Measurements from ENCODE around the gene CENPB. TPM values are rescaled to one million over a fixed set of nuclear protein-coding genes. Genes with fewer than 3 reads are reported as not detected.

Gene CENPB
- total RNA-seq, 4 donors from 2014 or later: 72.8 to 109 (median 100) TPM

DNA sequence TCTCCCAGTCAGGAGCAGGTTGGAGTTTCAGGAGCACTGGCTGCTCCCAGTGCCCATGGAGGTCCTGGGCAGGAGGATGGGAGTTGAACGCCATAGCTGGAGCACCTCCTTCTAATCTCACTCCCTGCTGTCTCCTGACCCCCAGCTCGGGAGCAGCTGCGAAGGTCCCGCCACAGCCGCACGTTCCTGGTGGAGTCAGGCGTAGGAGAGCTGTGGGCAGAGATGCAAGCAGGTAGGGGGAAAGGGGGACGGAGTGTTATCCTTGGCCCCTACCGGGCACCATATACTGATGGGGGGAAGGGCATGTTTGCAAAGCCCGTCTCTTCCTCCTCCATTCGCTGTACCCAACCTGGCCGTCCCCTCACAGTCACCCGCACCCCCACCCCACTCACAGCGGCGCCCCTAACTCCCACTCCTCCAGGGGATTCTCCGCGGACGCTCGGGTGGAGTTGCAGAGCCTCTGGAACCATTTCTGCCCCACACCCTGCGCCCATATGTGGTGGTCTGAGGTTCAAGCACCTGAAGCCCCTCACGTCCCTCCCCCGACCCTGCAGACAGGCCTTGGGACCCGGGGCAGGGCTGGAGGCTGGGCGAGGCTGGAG lies 37.4 kb downstream of the CENPB start:
- no peak for DNase-seq (ENCODE audit: low spot score in 2 of 2)
- TF ChIP-seq, protein P1, sequence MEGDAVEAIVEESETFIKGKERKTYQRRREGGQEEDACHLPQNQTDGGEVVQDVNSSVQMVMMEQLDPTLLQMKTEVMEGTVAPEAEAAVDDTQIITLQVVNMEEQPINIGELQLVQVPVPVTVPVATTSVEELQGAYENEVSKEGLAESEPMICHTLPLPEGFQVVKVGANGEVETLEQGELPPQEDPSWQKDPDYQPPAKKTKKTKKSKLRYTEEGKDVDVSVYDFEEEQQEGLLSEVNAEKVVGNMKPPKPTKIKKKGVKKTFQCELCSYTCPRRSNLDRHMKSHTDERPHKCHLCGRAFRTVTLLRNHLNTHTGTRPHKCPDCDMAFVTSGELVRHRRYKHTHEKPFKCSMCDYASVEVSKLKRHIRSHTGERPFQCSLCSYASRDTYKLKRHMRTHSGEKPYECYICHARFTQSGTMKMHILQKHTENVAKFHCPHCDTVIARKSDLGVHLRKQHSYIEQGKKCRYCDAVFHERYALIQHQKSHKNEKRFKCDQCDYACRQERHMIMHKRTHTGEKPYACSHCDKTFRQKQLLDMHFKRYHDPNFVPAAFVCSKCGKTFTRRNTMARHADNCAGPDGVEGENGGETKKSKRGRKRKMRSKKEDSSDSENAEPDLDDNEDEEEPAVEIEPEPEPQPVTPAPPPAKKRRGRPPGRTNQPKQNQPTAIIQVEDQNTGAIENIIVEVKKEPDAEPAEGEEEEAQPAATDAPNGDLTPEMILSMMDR (IDR thresholded peaks at IDR 0.05): no peak
- no peak for TF ChIP-seq EP300 (IDR thresholded peaks at IDR 0.05)
- peak overlapping the region in 1 of 4 donors; percentile 27 for H3K4me3 ChIP-seq
- no peak overlapping the region for H3K27ac ChIP-seq
- H3K4me1 ChIP-seq: peaks cover 0 to 51% (median 5%) of the 10 kb centered on the region in 4 donors
- H3K9me3 ChIP-seq: no peaks in the 10 kb centered on the region
- H3K27me3 ChIP-seq: peaks cover 0 to 19% of the 10 kb centered on the region in 2 donors
- H3K36me3 ChIP-seq: peaks cover 0 to 58% (median 0%) of the 10 kb centered on the region in 3 donors
- 66 to 81% methylated on average over 21 to 23 of the region's 24 CpGs for WGBS, 2 donors

DNA sequence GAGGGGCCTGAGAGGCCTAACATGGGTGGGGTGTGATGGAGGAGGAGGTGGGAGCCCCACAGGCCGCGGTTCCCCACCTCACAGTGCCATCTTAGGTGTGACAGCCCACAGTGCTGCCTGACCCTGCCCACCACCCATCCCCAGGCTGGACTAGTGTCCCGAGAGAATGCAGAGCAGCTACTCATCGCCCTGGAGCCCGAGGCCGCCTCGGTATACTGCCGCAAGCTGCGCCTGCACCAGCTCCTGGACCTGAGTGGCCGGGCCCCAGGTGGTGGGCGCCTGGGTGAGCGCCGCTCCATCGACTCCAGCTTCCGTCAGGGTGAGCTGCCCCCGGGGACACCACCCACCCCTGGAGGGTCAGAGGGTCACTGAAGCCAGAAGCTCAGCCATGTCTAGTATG lies 38.5 kb downstream of the CENPB start:
- peaks cover 0 to 41% (median 0%) of the 10 kb centered on the region in 4 donors for H3K4me1 ChIP-seq
- no peaks in the 10 kb centered on the region for H3K9me3 ChIP-seq
- H3K4me3 ChIP-seq: no peak overlapping the region
- peaks cover 0 to 58% (median 0%) of the 10 kb centered on the region in 3 donors for H3K36me3 ChIP-seq
- DNase-seq (ENCODE audit: low spot score in 2 of 2): no peak
- 81 to 96% methylated on average over 12 to 14 of the region's 16 CpGs for WGBS, 2 donors
- TF ChIP-seq POLR2A (IDR thresholded peaks at IDR 0.05) (no peak), EP300 (IDR thresholded peaks at IDR 0.05) (no peak)
- TF ChIP-seq, protein P1 (IDR thresholded peaks at IDR 0.05): no peak
- peaks cover 0 to 19% of the 10 kb centered on the region in 2 donors for H3K27me3 ChIP-seq
- no peak overlapping the region for H3K27ac ChIP-seq

GRCh38 chr20:3747471-3747870 lies 39.1 kb downstream of the CENPB start:
- DNase-seq (ENCODE audit: low spot score in 2 of 2): no peak
- WGBS, 2 donors: 79% methylated on average over 2 of the region's 2 CpGs
- Histone ChIP-seq H3K4me3 (no peak overlapping the region), H3K9me3 (no peaks in the 10 kb centered on the region), H3K27ac (no peak overlapping the region), H3K36me3 (peaks cover 0 to 58% (median 0%) of the 10 kb centered on the region in 3 donors), H3K27me3 (peaks cover 0 to 19% of the 10 kb centered on the region in 2 donors), H3K4me1 (peaks cover 0 to 35% (median 0%) of the 10 kb centered on the region in 4 donors)
- TF ChIP-seq POLR2A (IDR thresholded peaks at IDR 0.05) (no peak), EP300 (IDR thresholded peaks at IDR 0.05) (no peak)
- TF ChIP-seq, protein P1 (IDR thresholded peaks at IDR 0.05): no peak

DNA sequence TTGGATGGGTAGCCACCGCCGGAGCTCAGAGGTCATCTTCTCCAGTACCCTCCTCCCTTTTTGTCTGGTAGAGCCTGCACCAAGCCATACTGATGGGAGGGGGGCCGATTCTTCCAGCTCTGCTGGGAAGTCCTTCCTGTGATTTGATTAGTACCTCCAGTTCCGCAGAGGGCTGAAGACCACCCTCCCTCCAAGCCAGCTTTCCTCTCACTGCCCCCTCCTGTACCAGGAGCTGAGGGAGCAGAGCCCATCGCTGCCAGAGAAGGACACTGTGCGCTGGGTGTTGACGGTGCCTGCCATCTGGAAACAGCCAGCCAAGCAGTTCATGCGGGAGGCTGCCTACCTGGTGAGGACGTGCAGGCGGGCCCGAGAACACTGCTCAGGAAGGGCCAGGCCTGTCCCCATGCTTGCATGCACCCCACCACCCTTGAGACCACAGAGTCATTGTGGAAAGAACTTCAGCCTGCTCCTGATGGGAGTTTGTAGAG lies 40.8 kb downstream of the CENPB start:
- Histone ChIP-seq H3K4me1 (peaks cover 0 to 23% (median 0%) of the 10 kb centered on the region in 4 donors), H3K9me3 (no peaks in the 10 kb centered on the region), H3K27ac (no peak overlapping the region), H3K36me3 (peaks cover 0 to 44% (median 0%) of the 10 kb centered on the region in 3 donors), H3K27me3 (peaks cover 0 to 15% of the 10 kb centered on the region in 2 donors), H3K4me3 (no peak overlapping the region)
- 66 to 68% methylated on average over 8 to 11 of the region's 11 CpGs for WGBS, 2 donors
- TF ChIP-seq POLR2A (IDR thresholded peaks at IDR 0.05) (no peak), EP300 (IDR thresholded peaks at IDR 0.05) (no peak)
- TF ChIP-seq, protein P1 (IDR thresholded peaks at IDR 0.05): no peak
- no peak for DNase-seq (ENCODE audit: low spot score in 2 of 2)
